ENCODE results near the gene INSRR.

DNA sequence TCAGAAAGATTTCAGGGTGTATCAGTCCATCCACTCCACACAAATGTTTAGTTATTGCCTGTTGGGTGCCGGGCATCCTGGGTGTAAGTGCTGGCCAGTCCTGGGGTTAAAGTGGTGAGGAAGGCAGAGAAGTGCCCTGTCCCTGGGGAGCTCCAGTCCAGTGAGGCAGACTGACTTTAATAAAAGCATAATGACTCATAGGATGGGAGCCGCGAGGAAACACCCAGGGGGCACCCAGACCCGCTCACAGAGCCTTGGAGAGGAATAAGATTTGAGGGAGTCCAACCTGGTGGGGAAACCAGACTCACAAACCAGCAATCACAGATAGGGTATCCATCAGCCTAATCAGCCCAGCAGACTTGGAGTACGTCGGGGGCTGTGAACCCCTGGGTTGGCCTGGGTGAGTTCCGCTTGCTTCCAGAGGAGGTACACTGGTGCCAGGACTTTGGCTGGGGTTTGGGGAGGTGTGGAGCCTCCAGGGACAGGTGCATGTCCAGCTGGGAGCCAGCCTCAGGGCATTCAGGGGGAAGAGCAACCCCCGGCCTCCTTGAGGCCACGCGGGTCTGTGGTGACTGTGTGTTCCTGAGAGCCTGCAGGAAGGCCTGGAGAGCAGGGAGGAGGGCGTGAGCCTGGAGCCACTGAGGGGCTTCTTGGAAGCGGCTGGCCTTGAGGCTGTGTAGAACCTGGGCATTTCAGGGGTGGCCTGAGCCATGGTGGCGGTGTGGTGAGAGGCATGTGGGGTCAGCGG is 38.3 kb upstream of the INSRR start:
- no peak for TF ChIP-seq CTCF (IDR thresholded peaks at IDR 0.05; ENCODE audit: insufficient read depth, low read length, poor library complexity, severe bottlenecking)
- TF ChIP-seq EZH2phosphoT487 (conservative IDR thresholded peaks at IDR 0.05; ENCODE audit: low read length) = no peak
